Glomerular endothelial cell (primary cell): Measurements from ENCODE around the gene LINGO3. TPM values are rescaled to one million over a fixed set of nuclear protein-coding genes. Genes with fewer than 3 reads are reported as not detected.
"Not testable (repeated sequence)": the region's sequence is repeated elsewhere in the genome, so short reads cannot be mapped to it uniquely, and the experiment has no call there.

Source experiments
- DNase-seq: peaks from one replicate; pipeline ENCODE4 v3.0.0-alpha.2; 2011; ENCODE audit warnings: low read depth, low spot score; ENCODE audit errors: extremely low read depth
- total RNA-seq: library from RNA; depleted of rRNA; stranded (reverse); fragments of >200 nt; gene quantifications from 2 replicates; pipeline ENCODE4 v1.2.3, GENCODE V29; 2015

The LINGO3 gene
- total RNA-seq, 1 donor from 2014 or later, result not detected

- DNase-seq, result no peak
Observed at GRCh38 chr19:2283835-2284507, 24.0 kb downstream of the LINGO3 start.

- no peak for DNase-seq
Observed at GRCh38 chr19:2282862-2283237, 25.1 kb downstream of the LINGO3 start.

DNA sequence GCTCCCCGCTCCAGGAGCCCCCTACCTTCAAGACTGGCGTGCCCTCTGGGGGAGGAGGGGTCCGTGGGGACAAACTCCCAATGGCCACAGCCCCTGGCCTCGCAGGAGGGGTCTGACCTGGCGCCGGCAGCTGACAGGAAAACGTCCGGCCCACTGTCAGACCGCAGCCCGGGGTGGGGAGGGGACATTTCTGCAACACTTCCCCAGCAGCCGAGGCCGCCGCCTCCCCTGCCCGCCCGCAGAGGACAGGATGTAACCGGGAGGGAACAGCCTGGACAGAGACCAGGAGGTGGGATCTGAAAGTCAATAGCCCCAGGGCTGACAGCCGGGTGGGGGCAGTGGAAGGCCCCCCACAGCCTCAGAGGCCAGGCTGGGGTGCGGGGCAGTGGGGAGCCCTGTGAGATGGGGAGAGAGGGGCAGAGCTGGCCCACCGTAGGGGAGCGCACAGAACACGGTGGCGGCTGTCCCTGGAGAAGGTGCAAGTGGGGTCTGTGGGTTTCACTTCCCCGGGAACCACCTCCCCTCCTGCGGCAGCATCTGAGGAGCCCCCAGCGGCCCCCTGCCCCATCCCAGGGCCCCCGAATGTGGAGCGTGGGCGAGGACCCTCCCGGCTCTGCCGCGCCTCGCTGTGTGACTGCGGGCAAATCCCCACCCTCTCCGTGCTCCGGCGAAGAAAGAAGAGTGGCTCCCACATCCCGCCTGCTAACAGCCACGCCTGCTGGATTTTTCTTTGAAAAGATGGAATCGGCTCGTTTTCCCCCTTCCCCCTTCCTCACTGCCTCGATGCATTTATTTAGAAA, 25.7 kb downstream of the LINGO3 start, which contains the start of gene PEAK3:
PEAK3 (minus strand) TSS at position 114 of the 800 bp plus-strand sequence. CDS start 1,244 bp downstream, outside the sequence.
- DNase-seq, result no peak

- not testable (repeated sequence) for DNase-seq
Observed at GRCh38 chr19:2281265-2282061, 26.5 kb downstream of the LINGO3 start.

- DNase-seq, result no peak
Observed at GRCh38 chr19:2280633-2281264, 27.2 kb downstream of the LINGO3 start.

- DNase-seq, result no peak
Observed at GRCh38 chr19:2278459-2279158, 29.3 kb downstream of the LINGO3 start.

GRCh38 chr19:2277138-2277537, 30.8 kb downstream of the LINGO3 start:
- DNase-seq, result no peak

DNA sequence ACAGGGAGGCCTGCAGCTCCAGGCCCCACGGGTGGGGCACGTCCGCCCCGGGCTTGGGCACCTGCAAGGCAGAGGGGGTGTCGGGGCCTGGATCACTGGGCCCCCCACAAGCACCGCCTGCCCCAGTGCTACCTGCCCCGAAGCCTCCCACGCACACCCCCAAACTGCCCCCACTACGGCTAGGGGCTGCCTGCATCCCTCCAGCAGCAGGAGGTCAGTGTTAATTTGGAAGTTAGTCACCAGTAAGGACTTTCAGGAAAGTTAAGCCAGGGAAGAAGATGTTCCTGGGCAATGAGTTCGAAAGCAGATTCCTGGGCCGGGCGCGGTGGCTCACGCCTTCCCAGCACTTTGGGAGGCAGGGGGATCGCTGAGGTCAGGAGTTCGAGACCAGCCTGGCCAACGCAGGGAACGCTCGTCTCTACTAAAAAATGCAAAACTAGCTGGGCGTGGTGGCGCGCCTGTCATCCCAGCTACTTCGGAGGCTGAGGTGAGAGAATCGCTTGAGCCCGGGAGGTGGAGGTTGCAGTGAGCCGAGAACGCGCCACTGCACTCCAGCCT, 31.4 kb downstream of the LINGO3 start:
- no peak for DNase-seq

DNA sequence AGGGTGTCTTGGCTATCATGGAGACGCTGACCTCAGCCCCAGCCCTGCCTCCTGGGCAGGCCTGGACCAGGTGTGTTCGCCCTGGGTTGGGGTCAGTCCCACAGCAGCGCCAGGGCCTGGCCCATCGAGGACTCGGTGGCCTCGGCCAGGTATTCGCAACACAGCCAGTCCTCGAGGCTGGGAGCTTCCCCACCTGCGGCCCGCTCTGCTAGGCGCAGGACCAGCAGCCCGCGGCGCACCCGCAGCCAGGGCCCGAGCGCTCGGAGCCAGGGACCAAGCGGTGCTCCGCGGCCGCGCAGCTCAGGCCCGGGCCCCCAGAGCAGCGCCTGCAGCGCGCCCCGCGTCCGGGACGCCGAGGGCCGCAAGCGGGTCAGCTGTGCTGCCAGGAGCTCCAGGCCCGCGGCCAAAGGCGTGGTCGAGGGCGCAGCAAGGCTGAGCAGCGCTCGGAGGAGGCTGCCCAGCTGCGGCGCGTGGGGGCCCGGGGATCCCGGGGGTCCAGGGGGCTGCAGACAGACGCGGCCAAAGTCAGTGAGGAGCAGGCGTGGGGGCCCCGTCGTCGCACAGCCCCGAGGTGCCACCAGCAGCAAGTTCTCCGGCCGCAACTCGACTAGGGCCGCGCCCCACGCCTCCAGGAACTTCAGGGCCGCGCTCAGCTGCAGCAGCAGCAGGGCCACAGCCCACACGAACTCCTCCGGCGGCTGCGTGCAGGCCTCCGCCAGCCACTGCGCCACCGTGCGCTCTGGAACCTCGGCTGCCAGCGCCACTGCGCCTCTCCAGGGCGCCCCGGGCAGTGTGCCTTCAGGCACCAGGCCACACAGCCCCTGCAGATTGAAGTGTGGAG, 32.1 kb downstream of the LINGO3 start:
- DNase-seq, result no peak

DNA sequence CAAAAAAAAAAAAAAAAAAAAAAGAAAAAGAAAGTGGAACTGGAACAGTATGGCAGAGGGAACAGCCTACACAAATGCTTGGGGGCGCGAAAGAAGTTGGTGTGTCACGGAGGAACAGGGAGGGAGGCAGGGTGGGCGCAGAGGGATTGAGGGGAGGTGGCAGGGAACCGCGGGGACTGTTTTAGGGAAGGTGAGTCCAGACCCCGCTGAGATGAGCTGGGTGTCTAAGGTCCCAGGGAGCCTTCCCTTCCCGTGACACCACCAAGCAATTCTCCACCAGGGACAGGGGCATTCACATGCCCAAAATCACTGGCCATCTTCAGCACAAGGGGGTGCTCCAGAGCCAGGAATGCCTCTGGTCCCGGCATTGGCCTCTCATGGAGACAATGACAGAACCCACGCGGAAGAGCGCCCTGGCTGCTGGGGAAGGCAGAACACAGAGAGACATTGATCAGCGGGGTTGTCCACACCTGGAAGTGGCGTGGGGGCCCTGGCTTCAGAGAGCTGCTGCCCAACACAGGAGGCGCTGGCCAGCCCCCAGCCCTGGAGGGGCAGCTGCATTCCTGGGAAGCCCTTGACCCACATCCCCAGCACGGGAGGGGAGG, 32.9 kb downstream of the LINGO3 start:
- no peak for DNase-seq

- DNase-seq, result no peak
Observed at GRCh38 chr19:2274185-2274711, 33.7 kb downstream of the LINGO3 start.

GRCh38 chr19:2273356-2274184, 34.4 kb downstream of the LINGO3 start:
- DNase-seq, result no peak

GRCh38 chr19:2271234-2272103, 36.5 kb downstream of the LINGO3 start:
- DNase-seq, result no peak

GRCh38 chr19:2270423-2271233, 37.3 kb downstream of the LINGO3 start:
- DNase-seq, result no peak

- DNase-seq, result no peak
Observed at GRCh38 chr19:2270157-2270422, 37.9 kb downstream of the LINGO3 start.
